ENCODE measurements around the gene FRA10AC1. TPM values are rescaled to one million over a fixed set of nuclear protein-coding genes. Genes with fewer than 3 reads are reported as not detected.
"Not testable (repeated sequence)": the region's sequence is repeated elsewhere in the genome, so short reads cannot be mapped to it uniquely, and the experiment has no call there.

FRA10AC1 gene
- total and polyA plus RNA-seq, 8 donors, result 5.1 to 10.9 (median 8.8) TPM

DNA sequence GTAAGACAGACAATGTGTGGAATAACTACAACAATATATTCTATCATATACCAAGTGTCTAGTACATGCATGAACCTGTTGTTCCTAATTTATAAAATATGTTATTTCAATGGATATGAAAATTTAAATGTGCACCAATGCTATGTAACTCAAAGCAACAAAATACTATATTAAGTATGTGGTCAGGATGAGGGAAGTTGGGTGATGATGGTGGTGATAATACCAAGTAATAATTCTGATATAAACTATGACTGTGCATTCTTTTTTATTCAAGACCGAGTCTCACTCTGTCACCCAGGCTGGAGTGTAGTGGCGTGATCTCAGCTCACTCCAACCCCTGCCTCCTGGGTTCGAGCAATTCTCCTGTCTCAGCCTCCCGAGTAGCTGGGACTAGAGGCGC is 2.1 kb upstream of the FRA10AC1 start:
- intact Hi-C loops (cut with DNase I), result no loop called here
- Histone ChIP-seq H3K27me3 (no peaks in the 10 kb centered on the region), H3K4me1 (peaks cover 0 to 19% (median 0%) of the 10 kb centered on the region in 3 donors), H3K36me3 (no peaks in the 10 kb centered on the region), H3K4me3 (no peak overlapping the region), H3K27ac (no peak overlapping the region), H3K9me3 (no peaks in the 10 kb centered on the region)
- DNase-seq, result no peak
- ATAC-seq, result no peak
- 81 to 94% methylated on average over 5 of the region's 5 CpGs for WGBS, 2 donors
- TF ChIP-seq CTCF (IDR thresholded peaks at IDR 0.05), result no peak
- no peak for FAIRE-seq

DNA sequence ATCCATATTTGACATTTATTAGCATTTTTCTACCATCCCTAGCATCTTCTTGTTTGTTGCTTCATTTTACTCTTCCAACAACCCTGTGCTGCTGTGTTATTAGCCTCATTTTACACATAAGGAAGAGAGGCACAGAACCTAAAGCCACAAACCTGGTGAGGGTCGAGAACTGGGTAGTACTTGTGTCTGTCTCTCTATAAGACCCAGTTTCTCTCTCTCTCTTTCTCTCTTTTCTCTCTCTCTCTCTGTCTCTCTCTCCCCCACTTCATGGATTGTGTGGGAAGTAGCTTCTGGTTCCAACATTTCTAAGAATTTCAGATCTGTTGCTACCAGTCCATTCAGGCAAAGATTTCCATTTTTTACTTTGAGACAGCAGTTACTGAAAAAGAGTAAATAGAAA is 1.4 kb upstream of the FRA10AC1 start:
- H3K27me3 ChIP-seq, result no peaks in the 10 kb centered on the region
- peaks cover 0 to 19% (median 0%) of the 10 kb centered on the region in 3 donors for H3K4me1 ChIP-seq
- no peak overlapping the region for H3K27ac ChIP-seq
- TF ChIP-seq CTCF (IDR thresholded peaks at IDR 0.05), result no peak
- FAIRE-seq (no peak), DNase-seq (no peak), ATAC-seq (no peak)
- H3K36me3 ChIP-seq, result peaks cover 0 to 2% (median 0%) of the 10 kb centered on the region in 3 donors
- intact Hi-C loops (cut with DNase I), result no loop called here
- H3K9me3 ChIP-seq, result no peaks in the 10 kb centered on the region
- no peak overlapping the region for H3K4me3 ChIP-seq
- 84% methylated on average over 1 of the region's 1 CpG for WGBS, 2 donors

- Histone ChIP-seq H3K36me3 (peaks cover 0 to 8% (median 0%) of the 10 kb centered on the region in 3 donors), H3K27ac (peak overlapping the region; percentile 51 to 83 (median 70)), H3K27me3 (no peaks in the 10 kb centered on the region), H3K9me3 (no peaks in the 10 kb centered on the region), H3K4me1 (peaks cover 0 to 19% (median 0%) of the 10 kb centered on the region in 3 donors), H3K4me3 (peak overlapping the region; percentile 55 to 84 (median 62))
- ATAC-seq (peak in 3 of 4 donors; percentile 19 to 45 (median 36)), FAIRE-seq (no peak), DNase-seq (no peak)
- intact Hi-C loops (cut with DNase I), result no loop called here
- no peak for TF ChIP-seq CTCF (IDR thresholded peaks at IDR 0.05)
- WGBS, 2 donors, result 1% methylated on average over 12 of the region's 12 CpGs
These were observed 674 bp upstream of the FRA10AC1 start for GRCh38 chr10:93703066-93703465.

DNA sequence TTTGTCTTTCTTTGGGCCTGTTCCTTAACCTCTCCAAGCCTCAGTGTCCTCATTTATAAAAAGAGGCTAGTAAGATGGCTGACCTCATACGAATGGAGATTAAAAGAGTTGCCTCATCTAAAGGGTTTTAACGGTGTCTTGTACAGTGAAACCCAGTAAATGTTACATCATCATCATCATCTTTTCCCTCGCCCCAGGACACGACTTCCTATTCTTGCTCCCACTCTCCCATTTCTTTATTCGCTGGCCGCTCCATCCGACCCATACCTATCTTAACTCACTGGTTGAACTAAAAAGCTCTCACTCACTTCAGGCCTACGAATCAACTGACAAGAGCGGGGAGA is 554 bp downstream of the FRA10AC1 start:
- DNase-seq (peak in 1 of 6 donors; percentile 16), ATAC-seq (peak; percentile 4 to 20 (median 12)), FAIRE-seq (no peak)
- H3K9me3 ChIP-seq, result no peaks in the 10 kb centered on the region
- 0 to 1% methylated on average over 9 of the region's 9 CpGs for WGBS, 2 donors
- H3K27ac ChIP-seq, result peak overlapping the region; percentile 12 to 83 (median 70)
- intact Hi-C loops (cut with DNase I), result no loop called here
- TF ChIP-seq CTCF (IDR thresholded peaks at IDR 0.05), result no peak
- H3K4me3 ChIP-seq, result peak overlapping the region; percentile 55 to 84 (median 62)
- H3K36me3 ChIP-seq, result peaks cover 0 to 18% (median 0%) of the 10 kb centered on the region in 3 donors
- peaks cover 0 to 19% (median 0%) of the 10 kb centered on the region in 3 donors for H3K4me1 ChIP-seq
- no peaks in the 10 kb centered on the region for H3K27me3 ChIP-seq

GRCh38 chr10:93697207-93697606 is 5.2 kb downstream of the FRA10AC1 start:
- TF ChIP-seq CTCF (IDR thresholded peaks at IDR 0.05), result no peak
- Histone ChIP-seq H3K36me3 (peaks cover 0 to 27% (median 0%) of the 10 kb centered on the region in 3 donors), H3K27ac (no peak overlapping the region), H3K27me3 (no peaks in the 10 kb centered on the region), H3K9me3 (no peaks in the 10 kb centered on the region), H3K4me3 (no peak overlapping the region), H3K4me1 (peaks cover 0 to 12% (median 0%) of the 10 kb centered on the region in 3 donors)
- FAIRE-seq, result no peak
- 94 to 99% methylated on average over 2 of the region's 2 CpGs for WGBS, 2 donors
- no peak for ATAC-seq
- intact Hi-C loops (cut with DNase I), result no loop called here
- DNase-seq, result no peak

GRCh38 chr10:93696582-93696981 is 5.8 kb downstream of the FRA10AC1 start:
- H3K9me3 ChIP-seq; ATAC-seq; H3K27ac ChIP-seq; H3K4me3 ChIP-seq; intact Hi-C loops (cut with DNase I); DNase-seq; H3K27me3 ChIP-seq; FAIRE-seq: not testable (repeated sequence)
- H3K4me1 ChIP-seq, result peaks cover 0 to 11% (median 0%) of the 10 kb centered on the region in 3 donors
- 96 to 97% methylated on average over 2 of the region's 2 CpGs for WGBS, 2 donors
- H3K36me3 ChIP-seq, result peaks cover 0 to 32% (median 4%) of the 10 kb centered on the region in 3 donors
